ENCODE data around the gene DCC.
A peak's percentile ranks its signal among the peaks of the same experiment; 100 is the strongest.

Gene DCC

GRCh38 chr18:52339891-52340371 lies at the start of gene DCC:
TSS of gene DCC (plus strand) at chr18:52340197. CDS start at chr18:52340788, 591 bp downstream.
- DNase-seq: peak; percentile 79

DNA sequence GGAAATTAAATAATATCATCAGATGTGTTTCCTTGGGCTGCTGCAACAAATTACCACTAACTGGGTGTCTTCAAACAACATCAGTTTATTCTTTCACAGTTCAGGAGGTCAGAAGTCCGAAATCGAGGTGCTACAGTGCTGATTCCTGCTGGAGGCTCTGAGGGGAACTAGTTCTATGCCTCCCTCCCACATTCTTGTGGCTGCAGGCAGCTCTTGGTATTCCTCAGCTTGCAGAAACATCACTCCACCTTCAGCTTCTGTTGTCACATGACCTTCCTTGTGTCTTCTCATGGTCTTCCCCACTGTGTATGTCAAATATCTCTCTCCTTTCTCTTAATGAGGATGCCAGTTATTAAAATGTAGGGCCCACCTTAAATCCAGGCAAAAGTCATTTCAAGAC lies 29.3 kb upstream of the DCC start:
- no peak for DNase-seq

GRCh38 chr18:52311331-52311730 lies 28.7 kb upstream of the DCC start:
- DNase-seq: peak; percentile 7

DNA sequence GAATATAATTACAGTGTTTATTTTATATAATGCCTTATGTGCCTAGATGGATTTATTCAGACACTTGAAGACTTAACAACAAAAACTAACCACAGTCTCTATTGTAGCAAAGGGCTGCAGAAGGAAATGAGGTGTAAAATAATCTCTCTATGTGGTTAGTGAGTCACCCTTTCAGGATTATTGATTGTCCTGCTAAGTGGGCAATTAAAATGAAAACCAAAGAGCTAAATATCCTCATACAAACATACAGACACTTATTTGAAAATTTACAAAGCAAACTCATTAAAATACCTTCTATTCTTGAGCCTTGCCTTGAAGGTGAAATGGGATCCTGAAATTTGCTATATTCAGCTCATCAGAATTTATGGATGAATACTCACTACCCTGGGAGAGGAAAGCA lies 27.7 kb upstream of the DCC start:
- DNase-seq: peak; percentile 98

DNA sequence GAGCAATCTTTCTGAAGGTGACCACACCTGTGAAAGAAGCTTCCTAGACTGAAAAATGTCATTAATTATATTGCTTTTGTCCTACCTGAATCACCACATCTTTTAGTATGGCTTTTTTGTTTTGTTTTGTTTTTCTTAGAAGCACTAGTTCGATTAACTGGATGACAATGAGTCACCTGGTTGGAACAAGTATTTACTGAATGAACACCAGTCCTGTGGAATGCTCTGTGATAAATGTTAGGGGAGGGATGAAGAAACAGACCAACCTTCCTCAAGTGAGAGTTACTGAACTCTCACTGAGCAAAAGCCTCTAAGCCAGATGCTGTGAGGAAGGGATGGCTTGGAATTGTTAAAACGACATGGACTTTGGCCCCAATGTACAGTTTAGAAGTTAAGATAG lies 26.8 kb upstream of the DCC start:
- DNase-seq: no peak

DNA sequence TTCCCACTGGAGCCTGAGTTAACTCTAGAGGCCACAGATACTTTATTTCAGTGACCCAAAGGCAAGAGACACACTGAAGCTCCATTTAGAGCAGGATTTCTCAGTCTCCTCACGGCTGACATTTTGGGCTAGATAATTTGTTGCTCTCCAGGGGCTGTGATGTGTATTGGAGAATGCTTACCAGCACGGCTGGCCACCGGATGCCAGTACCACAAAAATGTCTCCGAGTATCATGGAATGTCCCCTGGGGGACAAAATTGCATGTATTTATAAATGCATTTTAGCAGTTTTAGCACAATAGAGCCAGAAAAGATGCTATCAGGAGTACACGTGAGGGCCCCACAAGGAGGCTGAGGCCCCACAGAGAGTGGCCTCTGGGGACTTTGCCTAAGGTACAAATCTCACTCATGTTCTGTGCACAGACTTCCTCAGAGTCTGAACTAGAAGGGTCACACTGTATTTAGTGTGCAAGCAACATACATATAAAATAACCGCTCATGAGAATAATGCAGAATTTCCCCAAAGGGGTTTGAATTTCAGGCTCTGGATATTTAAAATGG lies 20.5 kb upstream of the DCC start:
- no peak for DNase-seq

- DNase-seq: no peak
These were observed 17.7 kb upstream of the DCC start for GRCh38 chr18:52322307-52322706.

GRCh38 chr18:52323802-52324201 lies 16.2 kb upstream of the DCC start:
- DNase-seq: no peak

DNA sequence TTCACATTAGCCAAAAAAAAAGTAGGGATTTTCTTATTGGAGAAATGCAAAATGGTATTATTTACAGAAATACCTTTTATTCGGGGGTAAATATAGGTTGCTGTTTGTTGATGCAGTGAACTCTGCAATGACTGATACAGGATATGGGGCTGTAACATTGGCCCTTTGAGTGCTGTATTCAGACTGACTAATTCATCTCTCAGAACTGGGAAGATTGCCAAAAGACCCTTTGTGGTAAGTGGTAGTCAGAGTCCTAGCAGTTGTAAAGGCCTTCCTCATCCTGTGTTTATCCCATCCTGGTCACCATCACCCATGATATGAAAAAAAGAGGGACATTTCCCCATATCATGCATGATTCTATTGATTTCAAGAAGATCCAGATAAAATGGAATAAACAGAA lies 14.0 kb upstream of the DCC start:
- DNase-seq: peak; percentile 94

- DNase-seq: no peak
These were observed 6.1 kb upstream of the DCC start for GRCh38 chr18:52333860-52334259.

- DNase-seq: no peak
These were observed 5.7 kb upstream of the DCC start for GRCh38 chr18:52334307-52334706.

GRCh38 chr18:52334896-52335295 lies 5.1 kb upstream of the DCC start:
- DNase-seq: no peak

DNA sequence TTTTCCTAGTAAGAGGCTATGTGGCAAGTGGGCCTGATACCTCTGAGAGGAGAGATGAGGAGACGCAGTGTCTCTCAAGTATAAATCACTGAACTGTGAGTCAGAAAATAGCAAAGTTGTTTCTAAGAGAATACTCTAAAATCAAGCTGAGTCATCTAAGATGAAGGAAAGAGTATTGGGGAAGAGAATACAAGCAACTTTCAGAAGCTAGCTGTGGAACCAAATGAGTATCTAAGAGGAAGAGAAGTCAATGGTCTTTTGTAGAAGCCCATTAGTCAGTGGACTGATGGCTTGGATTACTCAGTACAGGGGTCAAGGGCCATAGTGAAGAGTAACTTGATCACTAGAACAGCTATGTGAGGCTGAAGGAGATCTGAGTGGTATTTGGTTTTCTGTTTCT lies 2.7 kb upstream of the DCC start:
- DNase-seq: no peak

- DNase-seq: peak; percentile 20
These were observed 557 bp downstream of the DCC start for GRCh38 chr18:52340406-52341102.

DNA sequence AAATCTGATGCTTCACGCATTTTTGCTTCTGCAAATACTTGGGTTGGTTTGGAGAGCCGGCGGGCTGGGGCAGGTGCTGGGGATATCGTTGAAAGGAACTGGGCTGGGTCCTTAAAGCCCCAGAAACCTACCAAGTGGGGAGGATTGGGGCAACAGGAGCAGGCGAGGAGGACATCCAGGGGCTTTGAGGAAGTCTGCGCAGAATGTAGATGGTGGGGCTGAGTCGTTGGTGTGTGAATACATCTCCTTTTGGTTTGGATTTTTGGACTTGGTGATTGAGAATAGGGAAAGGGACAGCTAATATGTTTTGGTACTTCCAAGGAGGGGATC lies 1.1 kb downstream of the DCC start:
- DNase-seq: peak; percentile 15

GRCh38 chr18:52341608-52342381 lies 1.8 kb downstream of the DCC start:
- peak; percentile 47 for DNase-seq

DNA sequence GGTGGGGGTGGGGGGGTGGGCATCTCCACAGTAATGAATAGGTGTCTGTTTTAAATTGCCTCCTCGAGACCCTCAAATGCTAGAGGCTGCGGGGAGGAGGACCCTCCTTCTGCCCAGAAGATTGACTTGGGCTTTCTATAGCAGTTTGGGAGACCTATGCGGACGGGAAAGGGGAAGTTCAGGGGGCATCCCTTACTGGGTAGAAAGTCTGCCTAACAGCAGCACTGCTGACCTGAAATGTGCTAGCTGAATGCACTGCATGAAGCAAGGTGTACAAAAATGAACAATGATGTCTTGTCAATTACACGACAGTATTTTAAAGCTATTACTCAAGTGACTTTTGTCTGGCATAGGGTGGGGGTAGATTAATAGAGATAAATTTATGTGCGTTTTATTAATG lies 2.5 kb downstream of the DCC start:
- no peak for DNase-seq

- DNase-seq: peak; percentile 72
These were observed 3.1 kb downstream of the DCC start for GRCh38 chr18:52343138-52343537.

- DNase-seq: no peak
These were observed 3.8 kb downstream of the DCC start for GRCh38 chr18:52343731-52344340.

DNA sequence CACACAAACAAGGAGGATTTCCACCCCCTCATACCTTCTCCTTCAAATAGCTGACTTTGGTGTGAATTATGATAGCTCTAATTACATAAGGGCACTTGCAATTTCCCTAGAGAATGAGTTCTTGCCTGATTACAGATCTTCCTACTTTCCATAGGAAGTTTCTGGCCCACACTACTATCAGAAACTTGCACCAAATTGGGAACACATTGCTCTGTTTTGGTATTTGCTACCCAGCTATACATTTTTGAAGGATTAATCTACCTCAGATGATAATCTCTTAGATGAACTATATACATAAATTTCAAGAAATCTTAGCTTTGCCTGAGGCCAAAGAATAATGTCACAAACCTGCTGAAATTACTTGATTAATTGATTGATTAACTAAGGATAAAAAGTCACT lies 4.9 kb downstream of the DCC start:
- no peak for DNase-seq

DNA sequence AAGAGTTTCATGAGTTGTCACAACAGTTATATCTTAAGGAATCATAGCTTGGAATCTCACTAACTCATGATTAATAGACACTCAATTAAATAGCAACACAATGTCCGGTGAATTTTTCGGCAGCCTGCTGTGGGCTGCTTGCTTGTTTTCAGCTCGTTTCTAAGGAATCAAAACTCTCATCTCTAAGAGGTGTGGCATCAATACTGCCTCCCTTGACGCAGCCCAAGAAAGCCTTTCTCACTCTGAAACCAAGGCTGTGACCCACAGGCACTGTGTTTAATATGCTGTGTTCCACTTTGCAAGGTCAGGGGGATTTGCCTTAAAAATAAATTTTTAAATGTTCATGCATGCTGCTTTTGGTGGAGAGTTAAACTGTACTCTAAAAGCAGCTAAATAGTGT lies 5.4 kb downstream of the DCC start:
- no peak for DNase-seq

- no peak for DNase-seq
These were observed 8.2 kb downstream of the DCC start for GRCh38 chr18:52348209-52348608.

DNA sequence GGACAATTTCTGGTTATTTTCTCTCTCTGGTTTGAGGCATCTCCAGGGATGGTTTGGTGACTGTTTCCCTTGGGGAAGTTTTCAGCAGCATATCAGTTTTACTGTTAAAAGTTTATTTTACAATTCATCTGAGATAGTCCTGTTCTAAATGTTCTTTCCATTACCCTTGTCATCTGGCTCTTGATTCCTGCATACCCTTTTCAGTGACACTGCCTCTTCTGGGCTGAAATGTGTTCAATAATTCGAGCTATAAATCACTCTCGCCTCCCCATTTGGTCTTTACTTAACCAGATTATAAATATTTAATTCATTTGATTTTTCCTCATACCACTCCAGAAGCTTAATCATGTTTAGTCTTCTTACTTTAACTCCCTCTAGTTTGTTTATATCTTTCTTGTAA lies 9.5 kb downstream of the DCC start:
- no peak for DNase-seq

- DNase-seq: no peak
These were observed 12.9 kb downstream of the DCC start for GRCh38 chr18:52352920-52353319.
